VCaP (cell line): Measurements from ENCODE around the gene CEACAM7.
"Not testable (repeated sequence)": the region's sequence is repeated elsewhere in the genome, so short reads cannot be mapped to it uniquely, and the experiment has no call there.

Experiments
- H3K27ac ChIP-seq: fragments of 450-650 bp; 2 replicates; pipeline ENCODE4 v1.5.1; 2017
- CTCF ChIP-seq: fragments of 450-650 bp; conservative IDR thresholded peaks from 2 replicates; pipeline ENCODE4 v1.5.1; 2017; ENCODE audit warnings: mild to moderate bottlenecking, moderate library complexity

The CEACAM7 gene

DNA sequence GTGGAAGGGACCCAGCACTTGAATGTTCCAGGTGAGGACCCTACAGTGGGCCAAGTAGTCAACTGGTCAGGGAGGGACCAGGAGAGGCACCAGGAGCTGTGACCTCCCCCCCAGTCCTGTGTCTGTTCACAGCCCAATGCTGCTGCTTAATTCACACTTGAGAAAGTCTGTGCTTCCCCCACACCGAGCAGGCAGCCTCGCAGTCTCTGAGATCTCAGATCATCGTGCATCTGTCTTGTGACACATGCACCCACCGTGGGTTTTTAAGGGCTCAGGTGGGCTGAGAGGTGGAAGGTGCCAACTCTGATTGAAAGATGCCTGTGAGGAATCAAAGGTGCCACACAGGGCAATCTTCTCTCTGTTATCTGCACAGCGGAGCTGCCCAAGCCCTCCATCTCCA, 26.5 kb upstream of the CEACAM7 start:
- H3K27ac ChIP-seq, result no peak overlapping the region

DNA sequence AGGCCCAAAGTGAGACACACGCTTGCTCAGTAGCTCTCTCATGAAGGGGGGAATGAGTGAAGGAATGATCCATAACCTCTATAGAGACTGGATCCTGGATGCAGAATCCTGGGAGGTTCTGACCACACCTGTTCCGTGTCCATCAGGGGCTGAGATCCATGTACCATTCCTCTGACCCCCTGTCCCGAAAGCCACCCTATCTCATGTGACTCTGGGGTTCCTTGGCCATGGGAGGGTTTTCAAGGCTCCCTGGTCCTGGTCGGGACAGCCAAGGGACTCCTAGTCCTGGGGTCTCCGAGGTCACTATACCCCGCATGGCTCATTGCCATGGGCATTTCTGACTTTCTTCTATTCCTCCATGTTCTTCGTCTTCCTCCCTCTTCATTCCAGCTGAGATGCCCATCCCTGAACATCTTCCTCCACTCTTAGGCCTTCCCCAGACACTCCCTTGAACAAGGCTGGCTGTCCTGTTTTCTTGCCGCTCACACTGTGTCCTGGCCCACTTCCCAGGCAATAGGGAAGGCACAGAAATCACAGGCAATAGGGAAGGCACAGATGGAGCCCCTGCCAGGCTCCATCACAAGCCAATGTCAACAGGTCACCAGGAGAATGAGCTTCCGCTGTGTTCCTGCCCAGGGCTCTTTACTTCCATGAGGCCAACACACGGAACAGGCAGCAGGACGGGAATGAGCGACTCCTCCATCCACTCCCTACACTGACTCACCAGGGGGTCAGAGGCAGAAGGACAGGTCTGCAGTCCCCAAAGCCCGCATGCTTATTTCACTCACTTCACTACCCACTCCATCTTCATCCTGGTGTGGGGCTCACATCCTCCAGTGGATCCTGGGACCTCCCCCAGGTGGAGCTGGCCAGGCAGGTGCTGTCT, 23.5 kb upstream of the CEACAM7 start:
- no peak for TF ChIP-seq CTCF

More for the DNA sequence above, 26.5 kb upstream of the CEACAM7 start:
- no peak for TF ChIP-seq CTCF

DNA sequence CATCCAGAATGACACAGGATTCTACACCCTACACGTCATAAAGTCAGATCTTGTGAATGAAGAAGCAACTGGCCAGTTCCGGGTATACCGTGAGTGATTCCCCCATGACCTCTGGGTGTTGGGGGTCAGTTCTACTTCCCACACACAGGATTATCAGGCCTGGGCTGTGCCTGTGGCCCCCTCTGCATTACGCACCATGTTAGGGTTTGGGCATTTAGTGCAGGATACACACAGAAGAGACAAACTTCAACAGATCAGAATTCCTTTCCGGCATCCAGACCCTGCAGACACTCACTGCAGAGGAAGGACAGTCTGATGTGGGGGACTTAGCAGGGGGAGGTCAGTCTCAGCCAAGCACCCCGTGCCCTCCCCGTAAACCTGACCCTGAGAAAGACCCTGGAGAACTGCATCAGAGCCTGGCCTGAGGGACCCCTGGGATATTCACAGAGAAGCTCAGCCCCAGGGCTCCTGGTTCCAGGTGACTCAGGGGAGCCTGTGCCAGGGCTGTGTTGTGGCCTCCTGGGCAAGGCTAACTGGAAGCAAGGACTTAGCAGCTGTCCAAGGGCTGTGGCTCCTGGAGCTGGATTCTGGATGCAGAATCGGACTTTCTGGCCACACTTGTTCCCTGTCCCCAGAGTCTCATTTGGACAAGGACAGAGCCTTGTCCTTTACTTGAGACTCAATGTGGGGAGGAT, 22.0 kb upstream of the CEACAM7 start:
- TF ChIP-seq CTCF, result no peak
- H3K27ac ChIP-seq, result no peak overlapping the region

More for the DNA sequence above, 23.5 kb upstream of the CEACAM7 start:
- H3K27ac ChIP-seq, result 0 out of 2 replicates have a peak overlapping the region, but pooled peaks have one; percentile 11

DNA sequence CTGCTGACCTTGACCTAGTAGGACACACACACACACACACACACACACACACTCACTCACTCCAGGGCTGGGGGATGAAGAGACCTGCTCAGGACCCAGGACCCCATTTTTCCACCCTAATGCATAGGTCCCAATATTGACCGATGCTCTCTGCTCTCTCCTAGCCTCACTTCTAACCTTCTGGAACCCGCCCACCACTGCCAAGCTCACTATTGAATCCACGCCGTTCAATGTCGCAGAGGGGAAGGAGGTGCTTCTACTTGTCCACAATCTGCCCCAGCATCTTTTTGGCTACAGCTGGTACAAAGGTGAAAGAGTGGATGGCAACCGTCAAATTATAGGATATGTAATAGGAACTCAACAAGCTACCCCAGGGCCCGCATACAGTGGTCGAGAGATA, 21.4 kb upstream of the CEACAM7 start:
- H3K27ac ChIP-seq, result not testable (repeated sequence)

GRCh38 chr19:41708481-41708880, 20.4 kb upstream of the CEACAM7 start, which contains the start of gene CEACAM5:
Gene CEACAM5, plus strand, starts transcription at chr19:41708626. Its CDS starts 106 bp downstream, at chr19:41708732.
- no peak within 1 kb of the TSS for H3K27ac ChIP-seq
- no peak for TF ChIP-seq CTCF

GRCh38 chr19:41707871-41708371, 19.9 kb upstream of the CEACAM7 start:
- H3K27ac ChIP-seq, result no peak overlapping the region
- TF ChIP-seq CTCF, result no peak

DNA sequence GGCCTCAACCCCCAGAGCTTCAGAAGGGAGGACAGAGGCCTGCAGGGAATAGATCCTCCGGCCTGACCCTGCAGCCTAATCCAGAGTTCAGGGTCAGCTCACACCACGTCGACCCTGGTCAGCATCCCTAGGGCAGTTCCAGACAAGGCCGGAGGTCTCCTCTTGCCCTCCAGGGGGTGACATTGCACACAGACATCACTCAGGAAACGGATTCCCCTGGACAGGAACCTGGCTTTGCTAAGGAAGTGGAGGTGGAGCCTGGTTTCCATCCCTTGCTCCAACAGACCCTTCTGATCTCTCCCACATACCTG, 19.4 kb upstream of the CEACAM7 start:
- H3K27ac ChIP-seq, result no peak overlapping the region
- TF ChIP-seq CTCF, result no peak
